HFFc6 (cell line): ENCODE data around the gene PALLD. TPM values are rescaled to one million over a fixed set of nuclear protein-coding genes. Genes with fewer than 3 reads are reported as not detected.
"Not testable (repeated sequence)": the region's sequence is repeated elsewhere in the genome, so short reads cannot be mapped to it uniquely, and the experiment has no call there.

Experiments used
- DNase-seq: peaks from one replicate; pipeline ENCODE4 v3.0.0-alpha.2; 2018
- H3K27ac Mint-ChIP-seq: 2 replicates; pipeline ENCODE4 v1.8.0; 2020; ENCODE audit warnings: mild to moderate bottlenecking, mixed read lengths
- H3K27me3 Mint-ChIP-seq: 2 replicates; pipeline ENCODE4 v1.8.0; 2021; ENCODE audit warnings: mild to moderate bottlenecking, moderate library complexity, mixed read lengths; ENCODE audit not compliant: insufficient read depth
- H3K36me3 Mint-ChIP-seq: 2 replicates; pipeline ENCODE4 v1.8.0; 2021; ENCODE audit warnings: low read depth, mixed read lengths
- H3K4me1 Mint-ChIP-seq: 2 replicates; pipeline ENCODE4 v1.8.0; 2020; ENCODE audit warnings: low read depth, mixed read lengths
- H3K4me3 Mint-ChIP-seq: 2 replicates; pipeline ENCODE4 v1.8.0; 2020; ENCODE audit warnings: mild to moderate bottlenecking, moderate library complexity, mixed read lengths
- H3K9me3 Mint-ChIP-seq: 2 replicates; pipeline ENCODE4 v1.8.0; 2020; ENCODE audit warnings: mild to moderate bottlenecking, mixed read lengths
- CTCF ChIP-seq: fragments of 200-600 bp; sonication (generic); IDR thresholded peaks from 2 replicates; pipeline ENCODE4 v1.5.0; 2021; ENCODE audit warnings: antibody characterized with exemption, mild to moderate bottlenecking
- total RNA-seq, 6 experiments: library from RNA; stranded (reverse); fragmentation: NEBNext Ultra II Directional; extraction: Animal tissue kit (Norgen Biotek cat#: 25700); gene quantifications; 2 replicates in 1 of 6; 3 replicates in 5 of 6; pipeline ENCODE4 v1.2.3, GENCODE V29; 2021

Gene PALLD
- total RNA-seq, 6 experiments from 2014 or later: 72.6 to 163 (median 149) TPM

- Mint-ChIP-seq H3K9me3 (peaks cover 18% of the 10 kb centered on the region), H3K27ac (no peak overlapping the region), H3K27me3 (no peaks in the 10 kb centered on the region; the same call in 1 of the 2 replicates), H3K36me3 (peaks cover 22% of the 10 kb centered on the region), H3K4me1 (peaks cover 61% of the 10 kb centered on the region), H3K4me3 (peak overlapping the region; percentile 22)
- no peak for TF ChIP-seq CTCF
- no peak for DNase-seq
Measured at GRCh38 chr4:168725930-168726329, 229.1 kb downstream of the PALLD start.

GRCh38 chr4:168727181-168727580 is 230.3 kb downstream of the PALLD start:
- not testable (repeated sequence) for H3K27ac Mint-ChIP-seq, DNase-seq, H3K27me3 Mint-ChIP-seq, H3K4me3 Mint-ChIP-seq
- H3K4me1 Mint-ChIP-seq: peaks cover 62% of the 10 kb centered on the region
- H3K36me3 Mint-ChIP-seq: peaks cover 22% of the 10 kb centered on the region
- H3K9me3 Mint-ChIP-seq: peaks cover 18% of the 10 kb centered on the region

- Mint-ChIP-seq H3K9me3 (peaks cover 18% of the 10 kb centered on the region), H3K27me3 (no peaks in the 10 kb centered on the region; the same call in 1 of the 2 replicates), H3K4me1 (peaks cover 32% of the 10 kb centered on the region), H3K4me3 (peak overlapping the region; percentile 1; the same call in 1 of the 2 replicates), H3K27ac (no peak overlapping the region), H3K36me3 (peaks cover 22% of the 10 kb centered on the region)
- peak; percentile 52 for DNase-seq
- TF ChIP-seq CTCF: no peak
Measured at GRCh38 chr4:168731006-168731636, 234.3 kb downstream of the PALLD start.

GRCh38 chr4:168731706-168732414 is 235.0 kb downstream of the PALLD start:
- TF ChIP-seq CTCF: no peak
- H3K4me3 Mint-ChIP-seq: no peak overlapping the region
- peaks cover 15% of the 10 kb centered on the region for H3K36me3 Mint-ChIP-seq
- H3K9me3 Mint-ChIP-seq: peaks cover 16% of the 10 kb centered on the region
- no peaks in the 10 kb centered on the region; the same call in 1 of the 2 replicates for H3K27me3 Mint-ChIP-seq
- H3K27ac Mint-ChIP-seq: no peak overlapping the region
- H3K4me1 Mint-ChIP-seq: peaks cover 24% of the 10 kb centered on the region
- DNase-seq: no peak

GRCh38 chr4:168732714-168733113 is 235.9 kb downstream of the PALLD start:
- H3K36me3 Mint-ChIP-seq: peaks cover 7% of the 10 kb centered on the region; the same call in 1 of the 2 replicates
- H3K27me3 Mint-ChIP-seq: no peaks in the 10 kb centered on the region; the same call in 1 of the 2 replicates
- peaks cover 25% of the 10 kb centered on the region for H3K4me1 Mint-ChIP-seq
- TF ChIP-seq CTCF: no peak
- DNase-seq: no peak
- H3K27ac Mint-ChIP-seq: no peak overlapping the region
- H3K9me3 Mint-ChIP-seq: peaks cover 8% of the 10 kb centered on the region
- no peak overlapping the region for H3K4me3 Mint-ChIP-seq
